GM08714 (cell line): ENCODE data around the gene PLPPR2.
"Not testable (repeated sequence)": the region's sequence is repeated elsewhere in the genome, so short reads cannot be mapped to it uniquely, and the experiment has no call there.

Experiments used
- H3K4me3 ChIP-seq: fragments of 200-500 bp; sonication (Bioruptor generic); 2 replicates; pipeline ENCODE4 v1.5.1; 2014; ENCODE audit warnings: mild to moderate bottlenecking, low read length, inconsistent platforms
- ZNF274 ChIP-seq: IDR thresholded peaks from 2 replicates; pipeline ENCODE4 v1.6.1; 2012; ENCODE audit warnings: mild to moderate bottlenecking, low read depth, low read length

The PLPPR2 gene

GRCh38 chr19:11387162-11388034 is 32.2 kb downstream of the PLPPR2 start:
- no peak for TF ChIP-seq ZNF274

GRCh38 chr19:11390359-11390758 is 35.1 kb downstream of the PLPPR2 start:
- TF ChIP-seq ZNF274: no peak
- H3K4me3 ChIP-seq: no peak overlapping the region

More at GRCh38 chr19:11387162-11388034, 32.2 kb downstream of the PLPPR2 start:
- no peak overlapping the region for H3K4me3 ChIP-seq

- no peak for TF ChIP-seq ZNF274
- H3K4me3 ChIP-seq: no peak overlapping the region
Measured at GRCh38 chr19:11390933-11391680, 35.9 kb downstream of the PLPPR2 start.

GRCh38 chr19:11397089-11397610 is 41.9 kb downstream of the PLPPR2 start:
- no peak overlapping the region for H3K4me3 ChIP-seq
- TF ChIP-seq ZNF274: no peak

- H3K4me3 ChIP-seq: no peak overlapping the region
- no peak for TF ChIP-seq ZNF274
Measured at GRCh38 chr19:11399667-11400066, 44.4 kb downstream of the PLPPR2 start.

- H3K4me3 ChIP-seq: no peak overlapping the region
- TF ChIP-seq ZNF274: no peak
Measured at GRCh38 chr19:11400798-11401197, 45.6 kb downstream of the PLPPR2 start.

- H3K4me3 ChIP-seq: no peak overlapping the region
- no peak for TF ChIP-seq ZNF274
Measured at GRCh38 chr19:11401808-11402543, 46.7 kb downstream of the PLPPR2 start.

- TF ChIP-seq ZNF274: no peak
- no peak overlapping the region for H3K4me3 ChIP-seq
Measured at GRCh38 chr19:11404588-11405222, 49.5 kb downstream of the PLPPR2 start.

GRCh38 chr19:11405846-11406643 is 50.8 kb downstream of the PLPPR2 start:
- no peak overlapping the region for H3K4me3 ChIP-seq
- no peak for TF ChIP-seq ZNF274

- not testable (repeated sequence) for H3K4me3 ChIP-seq
Measured at GRCh38 chr19:11406703-11407236, 51.5 kb downstream of the PLPPR2 start.

GRCh38 chr19:11408591-11408990 is 53.4 kb downstream of the PLPPR2 start:
- no peak overlapping the region for H3K4me3 ChIP-seq
- TF ChIP-seq ZNF274: no peak

- H3K4me3 ChIP-seq: no peak overlapping the region
- no peak for TF ChIP-seq ZNF274
Measured at GRCh38 chr19:11410682-11411081, 55.5 kb downstream of the PLPPR2 start.

GRCh38 chr19:11414544-11414943 is 59.3 kb downstream of the PLPPR2 start:
- no peak overlapping the region for H3K4me3 ChIP-seq
- no peak for TF ChIP-seq ZNF274
